Measurements from ENCODE around the gene TNK2.

Gene TNK2

GRCh38 chr3:195869413-195870001 is 38.8 kb downstream of the TNK2 start:
- Histone ChIP-seq H3K9me2 (ENCODE audit: low read depth, low read length) (no peaks in the 10 kb centered on the region), H3K4me2 (ENCODE audit: low read length) (no peak overlapping the region), H4K20me1 (ENCODE audit: insufficient read depth, low read length) (no peaks in the 10 kb centered on the region), H2AFZ (ENCODE audit: low read length) (no peak overlapping the region), H3K27ac (ENCODE audit: low read depth, low read length, poor library complexity, severe bottlenecking) (no peak overlapping the region), H3F3A (ENCODE audit: insufficient read depth, low read length) (0 out of 2 replicates have a peak, but pooled peaks cover 3% of the 10 kb centered on the region), H3K4me3 (ENCODE audit: low read depth, low read length, poor library complexity, severe bottlenecking) (no peak overlapping the region), H3K27me3 (ENCODE audit: insufficient read depth, low read length) (no peaks in the 10 kb centered on the region), H3K9ac (ENCODE audit: low read length) (no peak overlapping the region), H3K4me1 (ENCODE audit: insufficient read depth, low read length, severe bottlenecking) (no peaks in the 10 kb centered on the region), H3K36me3 (ENCODE audit: insufficient read depth, low read length) (peaks cover 75% of the 10 kb centered on the region), H3K9me3 (ENCODE audit: low read length) (no peaks in the 10 kb centered on the region), H3K79me2 (ENCODE audit: insufficient read depth, low read length) (no peaks in the 10 kb centered on the region)
- no peak for TF ChIP-seq EZH2 (IDR thresholded peaks at IDR 0.05; ENCODE audit: borderline replicate concordance, low read length)
- TF ChIP-seq CTCF (IDR thresholded peaks at IDR 0.05; ENCODE audit: low read length), result no peak

GRCh38 chr3:195868866-195869412 is 39.4 kb downstream of the TNK2 start:
- no peaks in the 10 kb centered on the region for H3K9me2 ChIP-seq (ENCODE audit: low read depth, low read length)
- H2AFZ ChIP-seq (ENCODE audit: low read length), result no peak overlapping the region
- H3K27me3 ChIP-seq (ENCODE audit: insufficient read depth, low read length), result no peaks in the 10 kb centered on the region
- H3K79me2 ChIP-seq (ENCODE audit: insufficient read depth, low read length), result no peaks in the 10 kb centered on the region
- H3F3A ChIP-seq (ENCODE audit: insufficient read depth, low read length), result 0 out of 2 replicates have a peak, but pooled peaks cover 3% of the 10 kb centered on the region
- no peak overlapping the region for H3K4me2 ChIP-seq (ENCODE audit: low read length)
- H3K4me1 ChIP-seq (ENCODE audit: insufficient read depth, low read length, severe bottlenecking), result no peaks in the 10 kb centered on the region
- no peak overlapping the region for H3K27ac ChIP-seq (ENCODE audit: low read depth, low read length, poor library complexity, severe bottlenecking)
- no peak overlapping the region for H3K4me3 ChIP-seq (ENCODE audit: low read depth, low read length, poor library complexity, severe bottlenecking)
- peaks cover 80% of the 10 kb centered on the region for H3K36me3 ChIP-seq (ENCODE audit: insufficient read depth, low read length)
- no peaks in the 10 kb centered on the region for H4K20me1 ChIP-seq (ENCODE audit: insufficient read depth, low read length)
- no peak overlapping the region for H3K9ac ChIP-seq (ENCODE audit: low read length)
- no peaks in the 10 kb centered on the region for H3K9me3 ChIP-seq (ENCODE audit: low read length)
- no peak for TF ChIP-seq CTCF (IDR thresholded peaks at IDR 0.05; ENCODE audit: low read length)
- TF ChIP-seq EZH2 (IDR thresholded peaks at IDR 0.05; ENCODE audit: borderline replicate concordance, low read length), result no peak

- H3K4me1 ChIP-seq (ENCODE audit: insufficient read depth, low read length, severe bottlenecking), result no peaks in the 10 kb centered on the region
- H3K9me3 ChIP-seq (ENCODE audit: low read length), result no peaks in the 10 kb centered on the region
- no peaks in the 10 kb centered on the region for H4K20me1 ChIP-seq (ENCODE audit: insufficient read depth, low read length)
- TF ChIP-seq CTCF (IDR thresholded peaks at IDR 0.05; ENCODE audit: low read length) (no peak), EZH2 (IDR thresholded peaks at IDR 0.05; ENCODE audit: borderline replicate concordance, low read length) (no peak)
- no peaks in the 10 kb centered on the region for H3K79me2 ChIP-seq (ENCODE audit: insufficient read depth, low read length)
- no peak overlapping the region for H3K4me3 ChIP-seq (ENCODE audit: low read depth, low read length, poor library complexity, severe bottlenecking)
- H3K4me2 ChIP-seq (ENCODE audit: low read length), result no peak overlapping the region
- no peaks in the 10 kb centered on the region for H3K9me2 ChIP-seq (ENCODE audit: low read depth, low read length)
- H3K36me3 ChIP-seq (ENCODE audit: insufficient read depth, low read length), result peaks cover 84% of the 10 kb centered on the region
- no peak overlapping the region for H3K27ac ChIP-seq (ENCODE audit: low read depth, low read length, poor library complexity, severe bottlenecking)
- 0 out of 2 replicates have a peak, but pooled peaks cover 3% of the 10 kb centered on the region for H3F3A ChIP-seq (ENCODE audit: insufficient read depth, low read length)
- H3K27me3 ChIP-seq (ENCODE audit: insufficient read depth, low read length), result no peaks in the 10 kb centered on the region
- H2AFZ ChIP-seq (ENCODE audit: low read length), result no peak overlapping the region
- H3K9ac ChIP-seq (ENCODE audit: low read length), result no peak overlapping the region
Observed at GRCh38 chr3:195868336-195868865, 40.0 kb downstream of the TNK2 start.
